Stimulated activated naive CD4-positive, alpha-beta T cell treated with Interleukin-2 at 50 U/mL for 16 hours (primary cell): ENCODE data around the gene LRRC17.
"Not testable (repeated sequence)": the region's sequence is repeated elsewhere in the genome, so short reads cannot be mapped to it uniquely, and the experiment has no call there.

Experiments
- DNase-seq: peaks from one replicate; lab custom pipeline; 2025; lab: John Stamatoyannopoulos, UW

LRRC17 gene

GRCh38 chr7:102897856-102898531 is 14.8 kb upstream of the LRRC17 start:
- no peak for DNase-seq

GRCh38 chr7:102898532-102898859 is 14.3 kb upstream of the LRRC17 start:
- DNase-seq: no peak

- DNase-seq: not testable (repeated sequence)
Measured at GRCh38 chr7:102902052-102902451, 10.7 kb upstream of the LRRC17 start.

- not testable (repeated sequence) for DNase-seq
Measured at GRCh38 chr7:102903576-102903975, 9.2 kb upstream of the LRRC17 start.

- no peak for DNase-seq
Measured at GRCh38 chr7:102908676-102909075, 4.1 kb upstream of the LRRC17 start.

- DNase-seq: no peak
Measured at GRCh38 chr7:102913826-102914225, 1.0 kb downstream of the LRRC17 start.

GRCh38 chr7:102914585-102914984 is 1.8 kb downstream of the LRRC17 start:
- DNase-seq: no peak

- DNase-seq: no peak
Measured at GRCh38 chr7:102916426-102916825, 3.6 kb downstream of the LRRC17 start.

- no peak for DNase-seq
Measured at GRCh38 chr7:102916881-102917280, 4.1 kb downstream of the LRRC17 start.

GRCh38 chr7:102917436-102918353 is 4.9 kb downstream of the LRRC17 start:
- no peak for DNase-seq

- DNase-seq: no peak
Measured at GRCh38 chr7:102918845-102919244, 6.0 kb downstream of the LRRC17 start.

- no peak for DNase-seq
Measured at GRCh38 chr7:102925976-102926782, 13.4 kb downstream of the LRRC17 start.

- DNase-seq: no peak
Measured at GRCh38 chr7:102926783-102927140, 14.0 kb downstream of the LRRC17 start.

- no peak for DNase-seq
Measured at GRCh38 chr7:102927312-102927933, 14.6 kb downstream of the LRRC17 start.

GRCh38 chr7:102931757-102932156 is 19.0 kb downstream of the LRRC17 start:
- no peak for DNase-seq

- no peak for DNase-seq
Measured at GRCh38 chr7:102933763-102934162, 21.0 kb downstream of the LRRC17 start.

GRCh38 chr7:102934239-102934638 is 21.4 kb downstream of the LRRC17 start:
- DNase-seq: no peak

GRCh38 chr7:102934701-102935100 is 21.9 kb downstream of the LRRC17 start:
- no peak for DNase-seq

- no peak for DNase-seq
Measured at GRCh38 chr7:102935450-102936115, 22.8 kb downstream of the LRRC17 start.

- no peak for DNase-seq
Measured at GRCh38 chr7:102938679-102939078, 25.9 kb downstream of the LRRC17 start.

- no peak for DNase-seq
Measured at GRCh38 chr7:102942181-102942866, 29.5 kb downstream of the LRRC17 start.
